ENCODE data around the gene KIF1B. TPM values are rescaled to one million over a fixed set of nuclear protein-coding genes. Genes with fewer than 3 reads are reported as not detected.

Gene KIF1B
- total and polyA plus RNA-seq, 9 of the 15 experiments (the other 6 are each of a cell fraction or from before 2014, with no cell fraction given) = 2.8 to 19.8 (median 11.9) TPM

DNA sequence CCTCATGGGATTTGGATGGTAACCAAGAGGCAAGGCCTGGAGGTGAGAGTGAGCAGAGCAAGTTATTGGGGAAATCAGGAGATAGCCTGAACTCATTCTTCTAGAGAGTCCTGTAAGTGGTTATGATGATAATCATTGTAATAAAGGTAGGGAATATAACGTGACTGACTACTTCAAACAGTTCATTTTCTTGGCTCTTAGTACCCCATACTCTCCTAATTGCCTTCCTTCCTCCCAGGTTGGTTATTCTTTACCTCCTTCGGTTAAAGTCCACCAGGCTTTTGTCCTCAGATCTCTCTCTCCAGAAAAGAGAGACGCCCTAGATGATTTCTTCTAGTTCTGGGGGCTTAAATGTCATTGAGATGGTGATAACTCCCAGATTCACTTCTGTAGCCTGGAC, 35.3 kb downstream of the KIF1B start:
- BruUV-seq (replicated peaks) = no TSS peak
- 50% methylated on average over 3 of the region's 3 CpGs for WGBS (ENCODE audit: insufficient coverage, low coverage, missing lambda C conversion rate)
- ChIA-PET POLR2A (interaction anchor here (1.1 kb wide), 1 partner anchor 9 kb away, joined by 3 read pairs; no protein-coding TSS in a partner anchor), CTCF (ENCODE audit: low intra/inter-chr PET ratio) (interaction anchor here (0.6 kb wide), 1 partner anchor 344 kb away, joined by 3 read pairs; no protein-coding TSS in a partner anchor)
- in situ Hi-C loops (cut with MboI) = no loop called here
- Histone ChIP-seq H2AFZ (ENCODE audit: low read depth, low read length) (no peak overlapping the region), H4K20me1 (replicated peaks; ENCODE audit: control insufficient read depth, insufficient read depth, low read length) (no peaks in the 10 kb centered on the region), H3K4me1 (replicated peaks in 1 of 2; ENCODE audit: control insufficient read depth in 2 of 2, insufficient read depth in 2 of 2, low read length in 2 of 2) (no peaks in the 10 kb centered on the region), H3K9me1 (ENCODE audit: control insufficient read depth, insufficient read depth, low read length) (no peaks in the 10 kb centered on the region), H3K27me3 (ENCODE audit: control insufficient read depth in 2 of 2, insufficient read depth in 2 of 2, low read length in 2 of 2) (no peaks in the 10 kb centered on the region), H3K27ac (ENCODE audit: extremely low read depth, low read depth, low read length) (no peak overlapping the region), H3K4me2 (ENCODE audit: insufficient read depth, low read length) (no peak overlapping the region), H3K4me3 (no peak overlapping the region), H3K36me3 (ENCODE audit: control insufficient read depth, insufficient read depth, low read length) (no peaks in the 10 kb centered on the region), H3K9me3 (replicated peaks; ENCODE audit: control insufficient read depth, insufficient read depth, low read depth, low read length) (no peaks in the 10 kb centered on the region), H3K9ac (ENCODE audit: insufficient read depth in 1 of 2, low read depth in 2 of 2, low read length in 2 of 2) (no peak overlapping the region), H3K79me2 (ENCODE audit: control insufficient read depth, insufficient read depth, low read length) (no peaks in the 10 kb centered on the region)
- TF ChIP-seq MBD2 (IDR thresholded peaks at IDR 0.05; ENCODE audit: borderline replicate concordance, low read depth) = no peak
- TF ChIP-seq, protein P1, sequence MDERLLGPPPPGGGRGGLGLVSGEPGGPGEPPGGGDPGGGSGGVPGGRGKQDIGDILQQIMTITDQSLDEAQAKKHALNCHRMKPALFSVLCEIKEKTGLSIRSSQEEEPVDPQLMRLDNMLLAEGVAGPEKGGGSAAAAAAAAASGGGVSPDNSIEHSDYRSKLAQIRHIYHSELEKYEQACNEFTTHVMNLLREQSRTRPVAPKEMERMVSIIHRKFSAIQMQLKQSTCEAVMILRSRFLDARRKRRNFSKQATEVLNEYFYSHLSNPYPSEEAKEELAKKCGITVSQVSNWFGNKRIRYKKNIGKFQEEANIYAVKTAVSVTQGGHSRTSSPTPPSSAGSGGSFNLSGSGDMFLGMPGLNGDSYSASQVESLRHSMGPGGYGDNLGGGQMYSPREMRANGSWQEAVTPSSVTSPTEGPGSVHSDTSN (CRISPR knock-in tag; IDR thresholded peaks at IDR 0.05; ENCODE audit: low read depth) = no peak
- TF ChIP-seq, protein P1 (tag; conservative IDR thresholded peaks at IDR 0.05; ENCODE audit: low read depth) = no peak
- TF ChIP-seq TBP (optimal IDR thresholded peaks at IDR 0.05; ENCODE audit: low read depth, low read length) = no peak
- TF ChIP-seq ZNF175 (CRISPR knock-in tag; IDR thresholded peaks at IDR 0.05; ENCODE audit: low read depth) = no peak
- TF ChIP-seq NCOA1 (IDR thresholded peaks at IDR 0.05; ENCODE audit: low read depth) = no peak
- no peak for TF ChIP-seq POLR2AphosphoS2 (IDR thresholded peaks at IDR 0.05; ENCODE audit: low read length)
- no peak for TF ChIP-seq GATAD2B (IDR thresholded peaks at IDR 0.05; ENCODE audit: borderline replicate concordance)
- TF ChIP-seq ZNF263 (CRISPR knock-in tag; IDR thresholded peaks at IDR 0.05; ENCODE audit: borderline replicate concordance) = no peak
- no peak for TF ChIP-seq PHTF2 (CRISPR knock-in tag; IDR thresholded peaks at IDR 0.05)
- no peak for TF ChIP-seq ETV1 (tag; conservative IDR thresholded peaks at IDR 0.05; ENCODE audit: low read depth)
- no peak for TF ChIP-seq BMI1 (IDR thresholded peaks at IDR 0.05; ENCODE audit: low read length)
- no peak for TF ChIP-seq ZNF696 (CRISPR knock-in tag; conservative IDR thresholded peaks at IDR 0.05)
- no peak for TF ChIP-seq SIN3B (IDR thresholded peaks at IDR 0.05; ENCODE audit: low read depth)
- TF ChIP-seq, protein P2, sequence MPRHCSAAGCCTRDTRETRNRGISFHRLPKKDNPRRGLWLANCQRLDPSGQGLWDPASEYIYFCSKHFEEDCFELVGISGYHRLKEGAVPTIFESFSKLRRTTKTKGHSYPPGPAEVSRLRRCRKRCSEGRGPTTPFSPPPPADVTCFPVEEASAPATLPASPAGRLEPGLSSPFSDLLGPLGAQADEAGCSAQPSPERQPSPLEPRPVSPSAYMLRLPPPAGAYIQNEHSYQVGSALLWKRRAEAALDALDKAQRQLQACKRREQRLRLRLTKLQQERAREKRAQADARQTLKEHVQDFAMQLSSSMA (CRISPR knock-in tag; IDR thresholded peaks at IDR 0.05) = no peak
- TF ChIP-seq CBFB (CRISPR knock-in tag; IDR thresholded peaks at IDR 0.05) = no peak
- no peak for TF ChIP-seq MAX (CRISPR knock-in tag; IDR thresholded peaks at IDR 0.05)
- no peak for FAIRE-seq
- no peak for DNase-seq (ENCODE audit: extremely low read depth in 1 of 4, low spot score in 3 of 4)
- intact Hi-C loops (cut with micrococcal nuclease) = no loop called here
- ATAC-seq = no peak
